Measurements from ENCODE around the gene CDR2L. TPM values are rescaled to one million over a fixed set of nuclear protein-coding genes. Genes with fewer than 3 reads are reported as not detected.
"Not testable (repeated sequence)": the region's sequence is repeated elsewhere in the genome, so short reads cannot be mapped to it uniquely, and the experiment has no call there.

The CDR2L gene
- polyA plus RNA-seq, 4 donors, result 8.2 to 12.0 (median 10.0) TPM

GRCh38 chr17:74979408-74980146 is 7.9 kb upstream of the CDR2L start:
- no peak for DNase-seq (ENCODE audit: low read depth in 4 of 4, low spot score in 2 of 4)

- no peak for DNase-seq (ENCODE audit: low read depth in 4 of 4, low spot score in 2 of 4)
These were observed 6.0 kb upstream of the CDR2L start for GRCh38 chr17:74981318-74981978.

DNA sequence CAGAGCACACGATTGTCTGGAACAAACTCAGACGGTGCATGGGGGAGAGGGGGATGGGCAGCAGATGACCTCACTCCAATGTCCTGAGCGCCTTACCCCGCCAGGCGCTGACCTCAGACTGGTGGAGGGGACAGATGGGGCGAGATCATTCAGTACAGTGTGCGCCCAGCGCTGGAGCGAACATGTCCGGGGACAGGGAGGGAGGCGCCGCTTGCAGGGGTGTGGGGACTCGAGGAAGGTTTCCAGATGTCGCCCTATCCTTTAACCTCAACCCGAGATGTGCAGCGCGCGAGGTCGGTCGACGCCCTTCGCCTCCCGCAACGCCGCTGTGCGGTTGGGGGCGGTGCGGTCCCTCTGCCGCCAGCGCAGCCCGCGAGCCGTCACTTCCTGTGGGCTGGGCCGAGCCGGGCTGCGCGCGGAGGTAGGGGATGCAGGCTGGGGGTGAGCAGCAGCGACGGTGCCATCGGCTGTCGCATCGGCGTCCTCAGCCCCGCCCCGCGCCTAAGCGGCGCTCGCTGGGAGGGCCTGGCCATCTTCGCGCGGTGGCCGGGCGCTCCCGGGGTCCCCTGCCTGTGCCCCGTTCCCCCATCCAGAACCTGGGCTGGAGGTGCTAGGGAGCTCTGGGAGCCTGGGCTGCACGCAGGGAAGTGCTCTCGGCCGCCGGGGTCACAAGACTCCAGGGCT is 5.3 kb upstream of the CDR2L start:
- peak in 1 of 4 donors; percentile 57 for DNase-seq (ENCODE audit: low read depth in 4 of 4, low spot score in 2 of 4)

- not testable (repeated sequence) for DNase-seq (ENCODE audit: low read depth in 4 of 4, low spot score in 2 of 4)
These were observed 4.6 kb upstream of the CDR2L start for GRCh38 chr17:74982663-74983313.

GRCh38 chr17:74986206-74986576 is 1.2 kb upstream of the CDR2L start:
- DNase-seq (ENCODE audit: low read depth in 4 of 4, low spot score in 2 of 4), result no peak

DNA sequence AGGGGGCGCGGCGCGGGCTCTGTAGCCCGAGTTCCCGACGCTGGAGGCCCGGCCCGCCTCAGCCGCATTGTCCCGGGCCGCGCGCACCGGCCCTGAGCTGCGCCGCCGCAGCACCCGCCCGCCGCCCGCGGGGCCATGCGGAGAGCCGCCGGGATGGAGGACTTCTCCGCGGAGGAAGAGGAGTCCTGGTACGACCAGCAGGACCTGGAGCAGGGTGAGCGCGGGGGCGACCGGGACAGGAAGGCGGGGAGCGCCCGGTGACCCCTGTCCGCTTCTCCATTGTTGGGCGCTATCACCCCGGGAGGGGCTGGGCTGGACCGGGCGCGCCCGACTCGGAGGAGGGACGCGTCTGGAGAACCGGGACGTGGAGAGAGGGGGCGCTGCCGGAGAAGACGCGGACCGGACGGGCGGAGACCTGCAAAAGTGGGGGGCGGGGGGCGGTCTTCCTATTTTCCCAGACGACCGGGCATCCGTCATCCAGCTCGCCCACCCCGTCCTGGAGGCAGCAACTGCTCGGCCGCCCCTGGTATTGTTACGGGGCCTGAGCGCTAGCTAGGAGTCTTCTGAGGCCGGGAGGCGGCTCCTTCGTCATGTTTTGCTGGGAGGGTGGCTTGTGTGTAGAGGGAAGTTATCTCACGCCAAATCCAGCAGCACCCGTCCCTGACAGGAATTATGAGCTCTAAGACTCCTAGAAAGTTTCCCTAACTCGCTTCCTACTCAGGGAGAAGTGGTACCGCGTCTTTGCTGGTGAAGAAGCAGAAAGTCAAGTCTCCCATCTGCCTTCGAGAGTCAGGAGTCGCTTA is 678 bp downstream of the CDR2L start:
- DNase-seq (ENCODE audit: low read depth in 4 of 4, low spot score in 2 of 4), result peak in 3 of 4 donors; percentile 67 to 76 (median 76)

DNA sequence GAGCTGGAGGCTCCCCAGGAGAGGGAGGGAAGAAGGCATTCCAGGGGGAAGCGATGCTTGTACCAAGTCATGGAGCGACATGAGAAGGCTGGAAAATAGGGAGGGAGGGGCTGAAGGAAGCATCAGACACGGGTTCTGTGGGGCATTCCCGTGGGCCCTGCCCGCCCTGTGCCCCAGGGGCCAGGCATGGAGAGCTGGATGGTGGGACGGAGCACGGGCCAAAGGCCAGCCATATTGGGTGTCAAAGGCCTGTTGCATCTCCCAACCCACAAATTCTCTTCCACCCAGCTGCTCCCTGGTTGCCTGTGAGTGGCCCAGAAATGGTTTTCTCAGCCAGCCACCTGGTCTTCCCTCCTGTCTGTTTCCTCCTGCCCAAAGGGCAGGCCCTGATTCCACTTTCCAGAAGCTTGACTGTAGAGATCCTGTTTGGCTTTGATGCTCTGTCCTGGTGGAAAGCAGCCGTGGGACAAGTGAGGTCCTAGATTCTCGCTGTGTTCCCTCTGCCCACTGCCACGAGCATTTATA is 3.2 kb downstream of the CDR2L start:
- no peak for DNase-seq (ENCODE audit: low read depth in 4 of 4, low spot score in 2 of 4)

DNA sequence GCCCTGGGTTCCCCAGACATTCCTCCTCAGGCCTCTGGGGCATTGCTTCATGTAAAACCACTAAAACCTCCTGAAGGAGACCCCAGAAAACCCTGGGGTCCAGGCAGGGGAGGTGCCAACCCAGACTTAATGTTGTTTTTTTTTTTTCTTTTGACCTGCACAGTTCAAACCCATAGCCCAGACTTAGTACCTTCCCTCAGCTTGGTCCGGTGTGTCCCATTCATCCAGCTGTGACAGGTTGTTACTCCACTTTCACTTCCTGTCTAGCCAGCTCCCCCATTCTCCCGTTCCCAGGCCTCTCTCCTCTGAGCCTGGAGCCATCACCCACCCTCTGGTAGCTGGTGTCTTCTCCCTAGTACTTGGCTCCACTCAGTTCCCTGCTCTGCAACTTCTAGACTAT is 4.8 kb downstream of the CDR2L start:
- no peak for DNase-seq (ENCODE audit: low read depth in 4 of 4, low spot score in 2 of 4)

DNA sequence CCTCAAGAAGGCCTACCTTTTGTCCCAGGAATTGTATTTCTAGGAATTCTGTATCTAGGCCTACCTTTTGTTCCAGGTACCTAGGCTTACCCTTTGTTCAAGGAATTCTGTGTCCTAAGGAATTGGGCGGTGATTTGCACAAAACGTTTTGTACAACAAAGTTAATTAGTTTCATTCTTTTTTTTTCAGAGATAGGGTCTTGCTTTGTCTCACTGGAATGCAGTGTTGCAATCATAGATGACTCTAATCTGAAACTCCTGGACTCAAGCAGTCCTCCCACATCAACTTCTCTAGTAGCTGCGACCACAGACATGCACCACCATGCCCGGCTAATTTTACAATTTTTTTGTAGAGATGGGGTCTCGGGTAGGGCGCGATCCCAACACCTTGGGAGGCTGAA is 7.0 kb downstream of the CDR2L start:
- no peak for DNase-seq (ENCODE audit: low read depth in 4 of 4, low spot score in 2 of 4)

GRCh38 chr17:74995847-74996246 is 8.4 kb downstream of the CDR2L start:
- no peak for DNase-seq (ENCODE audit: low read depth in 4 of 4, low spot score in 2 of 4)

DNA sequence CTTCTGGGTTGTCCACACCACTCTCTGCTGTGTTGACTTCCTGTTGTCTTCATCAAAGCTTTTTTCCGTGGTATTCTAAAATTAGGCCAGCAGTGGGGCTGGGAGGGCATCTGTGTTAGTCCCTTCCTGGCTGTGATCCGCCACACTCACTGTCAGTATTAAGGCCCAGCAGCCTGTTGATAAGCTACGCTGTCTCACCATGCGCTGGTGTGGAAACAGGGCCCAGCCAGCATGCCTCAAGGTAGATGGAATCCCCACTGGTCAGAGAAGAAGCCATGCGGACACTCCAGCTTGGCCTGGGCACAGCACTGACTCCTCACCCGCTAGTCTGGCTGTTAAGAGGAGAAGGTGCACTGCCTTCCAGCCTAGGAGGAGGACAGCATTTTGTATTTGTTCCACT is 11.4 kb downstream of the CDR2L start:
- DNase-seq (ENCODE audit: low read depth in 4 of 4, low spot score in 2 of 4), result no peak

DNA sequence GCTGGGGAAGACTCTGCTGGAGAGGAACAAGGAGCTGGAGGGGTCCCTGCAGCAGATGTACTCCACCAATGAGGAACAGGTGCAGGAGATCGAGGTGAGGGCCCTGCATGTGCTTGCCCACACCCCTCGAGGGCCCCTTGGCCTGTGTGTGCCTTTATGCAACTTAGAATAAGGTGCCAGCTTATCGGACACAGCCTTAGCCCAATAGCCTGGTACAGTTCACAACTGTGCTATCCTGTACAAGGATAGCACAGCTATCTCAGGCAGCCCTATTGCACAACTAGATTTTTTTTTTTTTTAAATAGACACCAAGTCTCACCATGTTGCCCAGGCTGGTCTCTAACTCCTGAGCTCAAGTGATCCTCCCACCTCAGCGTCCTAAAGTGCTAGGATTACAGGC is 12.1 kb downstream of the CDR2L start:
- no peak for DNase-seq (ENCODE audit: low read depth in 4 of 4, low spot score in 2 of 4)

GRCh38 chr17:75001915-75002843 is 14.7 kb downstream of the CDR2L start:
- no peak for DNase-seq (ENCODE audit: low read depth in 4 of 4, low spot score in 2 of 4)

GRCh38 chr17:75003070-75003956 is 15.9 kb downstream of the CDR2L start:
- no peak for DNase-seq (ENCODE audit: low read depth in 4 of 4, low spot score in 2 of 4)

- DNase-seq (ENCODE audit: low read depth in 4 of 4, low spot score in 2 of 4), result no peak
These were observed 16.5 kb downstream of the CDR2L start for GRCh38 chr17:75003957-75004355.

GRCh38 chr17:75004371-75004770 is 16.9 kb downstream of the CDR2L start:
- DNase-seq (ENCODE audit: low read depth in 4 of 4, low spot score in 2 of 4), result no peak

DNA sequence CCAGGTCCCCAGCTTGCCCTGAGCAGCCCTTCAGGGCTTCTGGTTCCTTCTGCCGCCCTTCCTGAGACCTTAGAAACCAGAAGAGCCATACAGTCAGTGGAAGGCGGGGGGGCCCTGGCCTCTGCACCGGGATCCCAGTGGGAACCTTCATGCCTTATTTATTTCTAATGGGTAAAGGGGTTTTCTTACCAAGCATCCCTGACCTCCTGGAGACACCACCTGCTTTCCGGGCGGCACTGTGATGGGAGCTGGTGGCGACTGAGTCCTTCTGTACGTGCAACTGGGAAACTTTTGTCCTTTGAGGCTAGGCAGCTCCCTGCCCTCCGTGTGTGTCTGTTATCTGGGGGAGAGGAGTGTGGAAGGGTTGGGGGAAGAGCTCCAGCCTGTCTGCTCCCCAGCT is 17.9 kb downstream of the CDR2L start:
- DNase-seq (ENCODE audit: low read depth in 4 of 4, low spot score in 2 of 4), result no peak

GRCh38 chr17:75006084-75006483 is 18.7 kb downstream of the CDR2L start:
- not testable (repeated sequence) for DNase-seq (ENCODE audit: low read depth in 4 of 4, low spot score in 2 of 4)
